ENCODE measurements around the gene GAD1. TPM values are rescaled to one million over a fixed set of nuclear protein-coding genes. Genes with fewer than 3 reads are reported as not detected.
A peak's percentile ranks its signal among the peaks of the same experiment; 100 is the strongest.

Gene GAD1
- polyA plus RNA-seq, 1 donor from 2014 or later, result 56.3 TPM

DNA sequence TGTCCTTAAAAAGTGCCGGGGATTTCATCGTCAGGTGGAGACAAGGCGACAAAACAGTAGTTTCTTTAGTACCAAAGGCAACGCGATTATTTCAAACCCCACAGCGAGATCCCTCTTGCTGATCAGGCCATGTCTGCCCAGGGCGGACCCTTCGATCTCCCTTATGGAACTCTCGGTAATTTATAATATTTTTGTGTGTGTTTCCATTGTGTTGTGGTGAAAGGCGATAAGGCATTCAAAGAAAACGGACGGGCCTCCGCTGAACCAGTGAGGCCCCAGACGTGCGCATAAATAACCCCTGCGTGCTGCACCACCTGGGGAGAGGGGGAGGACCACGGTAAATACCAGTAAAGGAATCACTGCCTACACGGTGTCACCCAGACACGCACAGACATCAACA, 1.4 kb upstream of the GAD1 start:
- H3K9me3 ChIP-seq (ENCODE audit: low read length), result no peaks in the 10 kb centered on the region
- H3K27ac ChIP-seq (ENCODE audit: low read length), result peak overlapping the region; percentile 77
- peak overlapping the region; percentile 81 for H3K4me2 ChIP-seq (ENCODE audit: low read length)
- H2AFZ ChIP-seq (ENCODE audit: low read depth, low read length), result no peak overlapping the region
- no peak for TF ChIP-seq MXI1 (conservative IDR thresholded peaks at IDR 0.05; ENCODE audit: poor library complexity, severe bottlenecking)
- no peak for TF ChIP-seq SMC3 (conservative IDR thresholded peaks at IDR 0.05; ENCODE audit: poor library complexity)
- no peak for TF ChIP-seq EP300 (conservative IDR thresholded peaks at IDR 0.05; ENCODE audit: poor library complexity, severe bottlenecking)
- no peak for TF ChIP-seq TAF1 (IDR thresholded peaks at IDR 0.05; ENCODE audit: low read depth)
- TF ChIP-seq, protein P1, sequence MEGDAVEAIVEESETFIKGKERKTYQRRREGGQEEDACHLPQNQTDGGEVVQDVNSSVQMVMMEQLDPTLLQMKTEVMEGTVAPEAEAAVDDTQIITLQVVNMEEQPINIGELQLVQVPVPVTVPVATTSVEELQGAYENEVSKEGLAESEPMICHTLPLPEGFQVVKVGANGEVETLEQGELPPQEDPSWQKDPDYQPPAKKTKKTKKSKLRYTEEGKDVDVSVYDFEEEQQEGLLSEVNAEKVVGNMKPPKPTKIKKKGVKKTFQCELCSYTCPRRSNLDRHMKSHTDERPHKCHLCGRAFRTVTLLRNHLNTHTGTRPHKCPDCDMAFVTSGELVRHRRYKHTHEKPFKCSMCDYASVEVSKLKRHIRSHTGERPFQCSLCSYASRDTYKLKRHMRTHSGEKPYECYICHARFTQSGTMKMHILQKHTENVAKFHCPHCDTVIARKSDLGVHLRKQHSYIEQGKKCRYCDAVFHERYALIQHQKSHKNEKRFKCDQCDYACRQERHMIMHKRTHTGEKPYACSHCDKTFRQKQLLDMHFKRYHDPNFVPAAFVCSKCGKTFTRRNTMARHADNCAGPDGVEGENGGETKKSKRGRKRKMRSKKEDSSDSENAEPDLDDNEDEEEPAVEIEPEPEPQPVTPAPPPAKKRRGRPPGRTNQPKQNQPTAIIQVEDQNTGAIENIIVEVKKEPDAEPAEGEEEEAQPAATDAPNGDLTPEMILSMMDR (IDR thresholded peaks at IDR 0.05; ENCODE audit: poor library complexity, severe bottlenecking), result no peak
- no peak for TF ChIP-seq RAD21 (conservative IDR thresholded peaks at IDR 0.05)
- TF ChIP-seq, protein P2, sequence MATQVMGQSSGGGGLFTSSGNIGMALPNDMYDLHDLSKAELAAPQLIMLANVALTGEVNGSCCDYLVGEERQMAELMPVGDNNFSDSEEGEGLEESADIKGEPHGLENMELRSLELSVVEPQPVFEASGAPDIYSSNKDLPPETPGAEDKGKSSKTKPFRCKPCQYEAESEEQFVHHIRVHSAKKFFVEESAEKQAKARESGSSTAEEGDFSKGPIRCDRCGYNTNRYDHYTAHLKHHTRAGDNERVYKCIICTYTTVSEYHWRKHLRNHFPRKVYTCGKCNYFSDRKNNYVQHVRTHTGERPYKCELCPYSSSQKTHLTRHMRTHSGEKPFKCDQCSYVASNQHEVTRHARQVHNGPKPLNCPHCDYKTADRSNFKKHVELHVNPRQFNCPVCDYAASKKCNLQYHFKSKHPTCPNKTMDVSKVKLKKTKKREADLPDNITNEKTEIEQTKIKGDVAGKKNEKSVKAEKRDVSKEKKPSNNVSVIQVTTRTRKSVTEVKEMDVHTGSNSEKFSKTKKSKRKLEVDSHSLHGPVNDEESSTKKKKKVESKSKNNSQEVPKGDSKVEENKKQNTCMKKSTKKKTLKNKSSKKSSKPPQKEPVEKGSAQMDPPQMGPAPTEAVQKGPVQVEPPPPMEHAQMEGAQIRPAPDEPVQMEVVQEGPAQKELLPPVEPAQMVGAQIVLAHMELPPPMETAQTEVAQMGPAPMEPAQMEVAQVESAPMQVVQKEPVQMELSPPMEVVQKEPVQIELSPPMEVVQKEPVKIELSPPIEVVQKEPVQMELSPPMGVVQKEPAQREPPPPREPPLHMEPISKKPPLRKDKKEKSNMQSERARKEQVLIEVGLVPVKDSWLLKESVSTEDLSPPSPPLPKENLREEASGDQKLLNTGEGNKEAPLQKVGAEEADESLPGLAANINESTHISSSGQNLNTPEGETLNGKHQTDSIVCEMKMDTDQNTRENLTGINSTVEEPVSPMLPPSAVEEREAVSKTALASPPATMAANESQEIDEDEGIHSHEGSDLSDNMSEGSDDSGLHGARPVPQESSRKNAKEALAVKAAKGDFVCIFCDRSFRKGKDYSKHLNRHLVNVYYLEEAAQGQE (IDR thresholded peaks at IDR 0.05; ENCODE audit: borderline replicate concordance), result no peak
- no peak for TF ChIP-seq POLR2AphosphoS5 (IDR thresholded peaks at IDR 0.05)
- TF ChIP-seq EZH2 (IDR thresholded peaks at IDR 0.05; ENCODE audit: borderline replicate concordance, insufficient read depth, low read length, poor library complexity, severe bottlenecking), result no peak
- no peaks in the 10 kb centered on the region for H3K36me3 ChIP-seq (ENCODE audit: insufficient read depth, low read length)
- H3F3A ChIP-seq (ENCODE audit: insufficient read depth, low read length, poor library complexity, severe bottlenecking), result no peaks in the 10 kb centered on the region
- H3K4me3 ChIP-seq (ENCODE audit: low read length), result peak overlapping the region; percentile 80
- no peaks in the 10 kb centered on the region for H4K20me1 ChIP-seq (ENCODE audit: insufficient read depth)
- H3K27me3 ChIP-seq (ENCODE audit: insufficient read depth, low read depth, low read length), result peaks cover 75% of the 10 kb centered on the region
- no peaks in the 10 kb centered on the region for H3K9me2 ChIP-seq (ENCODE audit: insufficient read depth, low read length)
- no peaks in the 10 kb centered on the region for H3K79me2 ChIP-seq (replicated peaks; ENCODE audit: insufficient read depth, low read length)
- H3K9ac ChIP-seq (ENCODE audit: low read length), result peak overlapping the region; percentile 77

DNA sequence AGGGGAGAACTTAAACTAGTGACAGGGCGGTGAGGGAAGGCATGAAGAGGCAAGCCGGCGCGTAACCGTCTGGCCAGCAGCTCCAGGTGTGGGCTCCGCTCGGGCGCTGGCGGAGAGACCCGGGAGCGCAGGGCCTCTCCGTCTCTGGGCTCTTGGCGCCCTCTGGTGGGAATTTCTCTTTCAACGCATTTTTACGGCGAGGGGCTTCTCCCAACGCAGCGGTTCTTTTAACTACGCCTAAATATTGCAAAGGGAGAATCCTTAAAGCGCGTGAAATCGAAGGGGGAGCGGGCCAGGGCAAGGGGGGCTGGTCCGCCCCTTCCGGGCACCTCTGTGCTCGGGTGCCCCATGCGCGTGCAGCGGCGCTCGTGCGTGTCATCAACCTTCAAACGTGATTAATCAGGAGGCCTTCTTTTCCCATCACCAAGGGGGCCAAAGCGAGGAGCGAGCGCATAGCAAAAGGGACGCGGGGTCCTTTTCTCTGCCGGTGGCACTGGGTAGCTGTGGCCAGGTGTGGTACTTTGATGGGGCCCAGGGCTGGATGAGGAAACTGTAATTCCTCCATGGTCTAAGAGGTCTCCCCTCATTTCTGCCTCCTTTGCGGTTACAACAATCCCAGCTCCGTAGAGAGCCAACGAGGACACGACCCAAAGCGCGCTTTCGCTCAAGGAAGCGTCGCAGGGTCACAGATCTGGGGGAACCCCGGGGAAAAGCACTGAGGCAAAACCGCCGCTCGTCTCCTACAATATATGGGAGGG, 762 bp upstream of the GAD1 start:
- Histone ChIP-seq H3K9me2 (ENCODE audit: insufficient read depth, low read length) (no peaks in the 10 kb centered on the region), H3K36me3 (ENCODE audit: insufficient read depth, low read length) (no peaks in the 10 kb centered on the region), H2AFZ (ENCODE audit: low read depth, low read length) (no peak overlapping the region), H3F3A (ENCODE audit: insufficient read depth, low read length, poor library complexity, severe bottlenecking) (no peaks in the 10 kb centered on the region), H3K27me3 (ENCODE audit: insufficient read depth, low read depth, low read length) (peaks cover 81% of the 10 kb centered on the region), H3K27ac (ENCODE audit: low read length) (peak overlapping the region; percentile 77), H3K79me2 (replicated peaks; ENCODE audit: insufficient read depth, low read length) (no peaks in the 10 kb centered on the region), H3K9me3 (ENCODE audit: low read length) (no peaks in the 10 kb centered on the region), H4K20me1 (ENCODE audit: insufficient read depth) (no peaks in the 10 kb centered on the region), H3K4me2 (ENCODE audit: low read length) (peak overlapping the region; percentile 81), H3K9ac (ENCODE audit: low read length) (peak overlapping the region; percentile 77), H3K4me3 (ENCODE audit: low read length) (peak overlapping the region; percentile 80)
- TF ChIP-seq POLR2AphosphoS5 (IDR thresholded peaks at IDR 0.05), result peak; percentile 35
- no peak for TF ChIP-seq EP300 (conservative IDR thresholded peaks at IDR 0.05; ENCODE audit: poor library complexity, severe bottlenecking)
- peak; percentile 39 for TF ChIP-seq MXI1 (conservative IDR thresholded peaks at IDR 0.05; ENCODE audit: poor library complexity, severe bottlenecking)
- TF ChIP-seq, protein P1 (IDR thresholded peaks at IDR 0.05; ENCODE audit: poor library complexity, severe bottlenecking), result peak; percentile 97
- TF ChIP-seq, protein P2 (IDR thresholded peaks at IDR 0.05; ENCODE audit: borderline replicate concordance), result no peak
- TF ChIP-seq RAD21 (conservative IDR thresholded peaks at IDR 0.05), result peak; percentile 91
- TF ChIP-seq EZH2 (IDR thresholded peaks at IDR 0.05; ENCODE audit: borderline replicate concordance, insufficient read depth, low read length, poor library complexity, severe bottlenecking), result no peak
- peak; percentile 93 for TF ChIP-seq SMC3 (conservative IDR thresholded peaks at IDR 0.05; ENCODE audit: poor library complexity)
- no peak for TF ChIP-seq TAF1 (IDR thresholded peaks at IDR 0.05; ENCODE audit: low read depth)
